IMR-90 (cell line): Measurements from ENCODE around the gene CLCN6. TPM values are rescaled to one million over a fixed set of nuclear protein-coding genes. Genes with fewer than 3 reads are reported as not detected.

Experiments
- ATAC-seq: fragments of 200-7000 bp; cut with Tn5 transposase; 2 replicates; pipeline ENCODE4 v1.9.1; 2020; ENCODE audit warnings: low read depth, mild to moderate bottlenecking, moderate library complexity
- BruUV-seq: library from RNA; stranded (reverse); fragments of 400-500 nt; replicated peaks from 2 replicates; lab custom pipeline; 2021; lab: Mats Ljungman, UMichigan
- CTCF ChIA-PET: fragments of 300-600 bp; formaldehyde crosslinking; extraction: SDS; loops from one replicate; lab custom pipeline; 2021; ENCODE audit warnings: antibody characterized with exemption; lab: Yijun Ruan, JAX
- POLR2A ChIA-PET: fragments of 300-600 bp; sonication (Branson Sonifier 250); formaldehyde crosslinking; loops from one replicate; lab custom pipeline; 2022; ENCODE audit warnings: antibody characterized with exemption; ENCODE audit not compliant: unreplicated experiment; lab: Charles Lee
- DNase-seq: peaks from one replicate; pipeline ENCODE4 v3.0.0; 2013
- H2AFZ ChIP-seq: replicated peaks from 2 replicates; pipeline ENCODE3; 2013; ENCODE audit warnings: low read length, mild to moderate bottlenecking; ENCODE audit not compliant: poor library complexity
- H2AK5ac ChIP-seq: 2 replicates; pipeline ENCODE4 v1.6.1; 2013; ENCODE audit warnings: low read depth, low read length, inconsistent platforms
- H2AK9ac ChIP-seq: replicated peaks from 2 replicates; pipeline ENCODE3; 2013; ENCODE audit warnings: mild to moderate bottlenecking, low read depth, low read length, moderate library complexity; ENCODE audit not compliant: poor library complexity
- H2BK120ac ChIP-seq: 2 replicates; pipeline ENCODE4 v1.6.1; 2013; ENCODE audit warnings: low read depth, low read length, inconsistent platforms
- H2BK15ac ChIP-seq: 3 replicates; pipeline ENCODE4 v1.6.1; 2013; ENCODE audit warnings: low read depth, low read length, inconsistent platforms
- H2BK20ac ChIP-seq: 2 replicates; pipeline ENCODE4 v1.6.1; 2013; ENCODE audit warnings: low read depth, mild to moderate bottlenecking, inconsistent platforms, low read length, moderate library complexity
- H2BK5ac ChIP-seq: 2 replicates; pipeline ENCODE4 v1.6.1; 2013; ENCODE audit warnings: mild to moderate bottlenecking, low read depth, low read length, inconsistent platforms; ENCODE audit not compliant: poor library complexity, severe bottlenecking
- H3K14ac ChIP-seq: replicated peaks from 2 replicates; pipeline ENCODE4 v1.6.1; 2013; ENCODE audit warnings: low read depth, low read length, inconsistent platforms
- H3K18ac ChIP-seq: 2 replicates; pipeline ENCODE4 v1.6.1; 2013; ENCODE audit warnings: low read depth, low read length, control low read depth
- H3K23ac ChIP-seq: 2 replicates; pipeline ENCODE4 v1.6.1; 2013; ENCODE audit warnings: low read depth, low read length, inconsistent platforms
- H3K27ac ChIP-seq: 2 replicates; pipeline ENCODE4 v1.5.1; 2013; ENCODE audit warnings: mild to moderate bottlenecking, control low read depth, low read length; ENCODE audit not compliant: insufficient read depth
- H3K27me3 ChIP-seq: 2 replicates; pipeline ENCODE4 v1.6.1; 2013; ENCODE audit warnings: low read length; ENCODE audit not compliant: control insufficient read depth, insufficient read depth
- H3K36me3 ChIP-seq: 2 replicates; pipeline ENCODE4 v1.6.1; 2013; ENCODE audit warnings: low read length, mixed read lengths; ENCODE audit not compliant: control insufficient read depth, insufficient read depth
- H3K4ac ChIP-seq: 2 replicates; pipeline ENCODE4 v1.6.1; 2013; ENCODE audit warnings: low read depth, low read length, inconsistent platforms
- H3K4me1 ChIP-seq: 2 replicates; pipeline ENCODE4 v1.6.1; 2013; ENCODE audit warnings: low read length, mixed read lengths; ENCODE audit not compliant: control insufficient read depth, insufficient read depth
- H3K4me2 ChIP-seq: 2 replicates; pipeline ENCODE4 v1.6.1; 2013; ENCODE audit warnings: low read depth, mild to moderate bottlenecking, control low read depth, low read length, moderate library complexity
- H3K4me3 ChIP-seq: 2 replicates; pipeline ENCODE4 v1.5.1; 2013; ENCODE audit warnings: low read depth, mild to moderate bottlenecking, control low read depth, low read length, moderate library complexity; ENCODE audit not compliant: insufficient read depth
- H3K56ac ChIP-seq: 2 replicates; pipeline ENCODE4 v1.6.1; 2013; ENCODE audit warnings: low read length, inconsistent platforms; ENCODE audit not compliant: insufficient read depth; ENCODE audit errors: extremely low read depth
- H3K79me1 ChIP-seq, 2 experiments: 2 replicates each; pipeline ENCODE4 v1.6.1; 2013; ENCODE audit warnings: low read length in 2 of 2, inconsistent platforms in 1 of 2, low read depth in 1 of 2
- H3K9ac ChIP-seq: 2 replicates; pipeline ENCODE4 v1.6.1; 2013; ENCODE audit warnings: low read depth, low read length, control low read depth
- H3K9me1 ChIP-seq: 2 replicates; pipeline ENCODE4 v1.6.1; 2013; ENCODE audit warnings: low read length, inconsistent platforms; ENCODE audit not compliant: insufficient read depth
- H3K9me3 ChIP-seq: 2 replicates; pipeline ENCODE4 v1.6.1; 2013; ENCODE audit warnings: low read length; ENCODE audit not compliant: control insufficient read depth, insufficient read depth
- H4K20me1 ChIP-seq: 2 replicates; pipeline ENCODE4 v1.6.1; 2013; ENCODE audit warnings: low read length, inconsistent platforms; ENCODE audit not compliant: insufficient read depth
- H4K5ac ChIP-seq: 2 replicates; pipeline ENCODE4 v1.6.1; 2013; ENCODE audit warnings: mild to moderate bottlenecking, low read depth, low read length, control low read depth
- H4K8ac ChIP-seq, 2 experiments: 2 replicates each; pipeline ENCODE4 v1.6.1; 2013; ENCODE audit warnings: low read depth in 2 of 2, low read length in 2 of 2, control low read depth in 1 of 2, inconsistent platforms in 1 of 2
- H4K91ac ChIP-seq: 2 replicates; pipeline ENCODE4 v1.6.1; 2013; ENCODE audit warnings: low read depth, low read length, inconsistent platforms; ENCODE audit not compliant: insufficient read depth
- BHLHE40 ChIP-seq: fragments of 150-350 bp; IDR thresholded peaks from 2 replicates; pipeline ENCODE4 v1.6.1; 2016; ENCODE audit warnings: mild to moderate bottlenecking, low read depth, low read length
- CHD1 ChIP-seq: IDR thresholded peaks from 2 replicates; pipeline ENCODE4 v1.6.1; 2012; ENCODE audit warnings: low read depth, low read length, improper control_type of control experiment
- MAFK ChIP-seq: IDR thresholded peaks from 2 replicates; pipeline ENCODE4 v1.6.1; 2012; ENCODE audit warnings: low read depth, low read length, improper control_type of control experiment
- MAZ ChIP-seq: IDR thresholded peaks from 2 replicates; pipeline ENCODE4 v1.6.1; 2012; ENCODE audit warnings: low read depth, mild to moderate bottlenecking, low read length, improper control_type of control experiment, moderate library complexity, borderline replicate concordance
- NFE2L2 ChIP-seq: fragments of 150-350 bp; IDR thresholded peaks from 2 replicates; pipeline ENCODE4 v1.6.1; 2016; ENCODE audit warnings: low read depth, mild to moderate bottlenecking, low read length
- WGBS, 2 experiments: methylation state at CpG; one replicate each; pipeline versions ENCODE4 v1.1.5 to v1.1.7; 2013; ENCODE audit warnings: missing lambda C conversion rate in 2 of 2; ENCODE audit not compliant: insufficient read length in 1 of 2; ENCODE audit errors: extremely low coverage in 2 of 2; 5-methylcytosine and 5-hydroxymethylcytosine counted together
- dilution Hi-C: fragments of 300-500 bp; cut with HindIII; formaldehyde crosslinking; loops from one replicate; pipeline ENCODE4 v1.14.3; 2018; ENCODE audit warnings: low sequenced_read_pairs; ENCODE audit not compliant: unreplicated experiment
- in situ Hi-C: fragments of 300-500 bp; cut with MboI; formaldehyde crosslinking; loops from 3 replicates; pipeline ENCODE4 v1.14.3; 2019; ENCODE audit warnings: low sequenced_read_pairs, inconsistent platforms, mixed read lengths
- intact Hi-C: fragments of 100-400 bp; cut with micrococcal nuclease; formaldehyde crosslinking; loops from 2 replicates; pipeline ENCODE4 v1.10.0; 2022
- polyA plus RNA-seq, 3 experiments: library from polyadenylated mRNA; depleted of rRNA; stranded (reverse); fragments of >200 nt; gene quantifications; 2 replicates each; pipeline ENCODE4 v1.2.3, GENCODE V29; 2012; ENCODE audit warnings: low replicate concordance in 1 of 3
- total RNA-seq: library from RNA; depleted of rRNA; stranded (reverse); fragments of >200 nt; gene quantifications from 2 replicates; pipeline ENCODE4 v1.2.3, GENCODE V29; 2012

The CLCN6 gene
- total and polyA plus RNA-seq, 2 of the 4 experiments (the other 2 are of a cell fraction), result 4.1 to 10.6 TPM

DNA sequence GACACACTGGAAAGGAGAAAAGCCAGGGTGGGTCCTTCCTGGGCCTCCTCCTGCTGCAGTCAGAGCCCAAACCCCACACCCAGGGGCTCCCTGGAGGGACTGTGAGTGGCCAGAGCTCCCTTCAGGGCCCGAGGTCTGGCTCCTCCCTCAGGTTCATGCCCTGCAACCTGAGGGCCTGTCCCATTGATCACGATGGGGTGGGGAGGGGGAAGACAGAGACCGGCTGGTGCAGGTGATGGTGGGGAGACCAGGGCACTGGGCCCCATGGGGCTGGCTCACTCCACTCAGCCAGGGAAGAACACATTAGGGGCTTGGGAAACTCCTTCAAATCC is 82.9 kb downstream of the CLCN6 start:
- ChIA-PET CTCF (no interaction called here), POLR2A (no interaction called here)
- H3K27me3 ChIP-seq, result peaks cover 49% of the 10 kb centered on the region
- in situ Hi-C loops, result no loop called here
- H3K27ac ChIP-seq, result no peak overlapping the region
- H3K18ac ChIP-seq, result no peak overlapping the region
- H2BK120ac ChIP-seq, result no peak overlapping the region
- H3K36me3 ChIP-seq, result no peaks in the 10 kb centered on the region
- H2AFZ ChIP-seq, result no peak overlapping the region
- dilution Hi-C loops, result no loop called here
- H4K91ac ChIP-seq, result no peak overlapping the region
- H3K14ac ChIP-seq, result no peak overlapping the region
- H3K9ac ChIP-seq, result no peak overlapping the region
- 0% methylated on average over 1 of the region's 3 CpGs; no CpG with 5 or more reads in 1 of the 2 experiments for WGBS, 2 experiments
- ATAC-seq (no peak), DNase-seq (no peak)
- no peaks in the 10 kb centered on the region for H4K20me1 ChIP-seq
- no peak overlapping the region for H3K4ac ChIP-seq
- H3K79me1 ChIP-seq, result no peaks in the 10 kb centered on the region
- H2BK5ac ChIP-seq, result no peak overlapping the region
- no peak overlapping the region for H3K4me2 ChIP-seq
- H2AK5ac ChIP-seq, result no peak overlapping the region
- no peak for TF ChIP-seq CHD1
- no peak for TF ChIP-seq BHLHE40
- TF ChIP-seq MAZ, result no peak
- no peak for TF ChIP-seq NFE2L2
- TF ChIP-seq MAFK, result no peak
- intact Hi-C loops, result no loop called here
- BruUV-seq, result no TSS peak
- no peak overlapping the region for H4K8ac ChIP-seq
- no peaks in the 10 kb centered on the region for H3K9me3 ChIP-seq
- H2BK20ac ChIP-seq, result no peak overlapping the region
- H3K9me1 ChIP-seq, result no peaks in the 10 kb centered on the region
- no peak overlapping the region for H2BK15ac ChIP-seq
- H3K23ac ChIP-seq, result no peak overlapping the region
- H3K56ac ChIP-seq, result no peak overlapping the region
- no peaks in the 10 kb centered on the region for H3K4me1 ChIP-seq
- H2AK9ac ChIP-seq, result no peak overlapping the region
- H4K5ac ChIP-seq, result no peak overlapping the region
- no peak overlapping the region for H3K4me3 ChIP-seq
